ENCODE data around the gene IFNA8.

DNA sequence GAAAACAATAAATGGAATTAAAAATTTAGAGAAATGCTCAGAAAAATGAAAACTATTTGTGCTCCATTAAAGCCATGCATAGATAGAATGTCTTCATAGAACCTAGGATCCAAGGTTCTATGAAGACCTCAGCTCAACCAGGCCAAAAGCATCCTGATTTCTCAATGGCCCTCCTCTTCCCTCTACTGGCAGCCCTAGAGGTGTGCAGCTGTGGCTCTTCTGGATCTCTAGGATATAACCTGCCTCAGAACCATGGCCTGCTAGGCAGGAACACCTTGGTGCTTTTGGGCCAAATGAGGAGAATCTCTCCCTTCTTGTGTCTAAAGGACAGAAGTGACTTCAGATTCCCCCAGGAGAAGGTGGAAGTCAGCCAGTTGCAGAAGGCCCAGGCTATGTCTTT is 46.4 kb downstream of the IFNA8 start:
- TF ChIP-seq, protein P1, sequence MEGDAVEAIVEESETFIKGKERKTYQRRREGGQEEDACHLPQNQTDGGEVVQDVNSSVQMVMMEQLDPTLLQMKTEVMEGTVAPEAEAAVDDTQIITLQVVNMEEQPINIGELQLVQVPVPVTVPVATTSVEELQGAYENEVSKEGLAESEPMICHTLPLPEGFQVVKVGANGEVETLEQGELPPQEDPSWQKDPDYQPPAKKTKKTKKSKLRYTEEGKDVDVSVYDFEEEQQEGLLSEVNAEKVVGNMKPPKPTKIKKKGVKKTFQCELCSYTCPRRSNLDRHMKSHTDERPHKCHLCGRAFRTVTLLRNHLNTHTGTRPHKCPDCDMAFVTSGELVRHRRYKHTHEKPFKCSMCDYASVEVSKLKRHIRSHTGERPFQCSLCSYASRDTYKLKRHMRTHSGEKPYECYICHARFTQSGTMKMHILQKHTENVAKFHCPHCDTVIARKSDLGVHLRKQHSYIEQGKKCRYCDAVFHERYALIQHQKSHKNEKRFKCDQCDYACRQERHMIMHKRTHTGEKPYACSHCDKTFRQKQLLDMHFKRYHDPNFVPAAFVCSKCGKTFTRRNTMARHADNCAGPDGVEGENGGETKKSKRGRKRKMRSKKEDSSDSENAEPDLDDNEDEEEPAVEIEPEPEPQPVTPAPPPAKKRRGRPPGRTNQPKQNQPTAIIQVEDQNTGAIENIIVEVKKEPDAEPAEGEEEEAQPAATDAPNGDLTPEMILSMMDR (conservative IDR thresholded peaks at IDR 0.05; ENCODE audit: low read depth, low read length), result peak; percentile 41
- TF ChIP-seq EZH2 (IDR thresholded peaks at IDR 0.05; ENCODE audit: borderline replicate concordance, low read depth, low read length, poor library complexity, severe bottlenecking), result no peak
